Fibroblast of lung (primary cell): Measurements from ENCODE around the gene HECTD2. TPM values are rescaled to one million over a fixed set of nuclear protein-coding genes. Genes with fewer than 3 reads are reported as not detected.

Experiments used
- DNase-seq, 2 donors: peaks; one replicate each; pipeline versions ENCODE4 v3.0.0 to v3.0.0-alpha.2; 2010; ENCODE audit warnings: low read depth in 2 of 2
- H2AFZ ChIP-seq: 2 replicates; pipeline ENCODE4 v1.5.1; 2012; ENCODE audit warnings: low read length, control low read depth, inconsistent platforms
- H3K27ac ChIP-seq: 2 replicates; pipeline ENCODE4 v1.5.1; 2011; ENCODE audit warnings: low read length, control low read depth; ENCODE audit not compliant: insufficient read depth
- H3K27me3 ChIP-seq: 2 replicates; pipeline ENCODE4 v1.5.1; 2011; ENCODE audit warnings: mild to moderate bottlenecking, low read length; ENCODE audit not compliant: control insufficient read depth, insufficient read depth
- H3K36me3 ChIP-seq: 2 replicates; pipeline ENCODE4 v1.5.1; 2011; ENCODE audit warnings: low read length; ENCODE audit not compliant: control insufficient read depth, insufficient read depth
- H3K4me1 ChIP-seq: 2 replicates; pipeline ENCODE4 v1.5.1; 2011; ENCODE audit warnings: low read length; ENCODE audit not compliant: control insufficient read depth, insufficient read depth; ENCODE audit errors: extremely low read depth
- H3K4me2 ChIP-seq: 2 replicates; pipeline ENCODE4 v1.5.1; 2011; ENCODE audit warnings: low read length, control low read depth; ENCODE audit not compliant: insufficient read depth; ENCODE audit errors: extremely low read depth
- H3K4me3 ChIP-seq, 4 experiments: fragments of 200-600 bp in 1 of 4; sonication (generic) in 1 of 4; replicated peaks in 1 of 4; 2 replicates each; pipeline ENCODE4 v1.5.1; 2011 to 2016; ENCODE audit warnings: low read length in 4 of 4, low read depth in 3 of 4, mild to moderate bottlenecking in 3 of 4, control low read depth in 2 of 4, inconsistent platforms in 1 of 4, mixed read lengths in 1 of 4; ENCODE audit not compliant: insufficient read depth in 1 of 4; ENCODE audit errors: control extremely low read depth in 1 of 4
- H3K79me2 ChIP-seq: 2 replicates; pipeline ENCODE4 v1.5.1; 2012; ENCODE audit warnings: mild to moderate bottlenecking, low read length, inconsistent platforms; ENCODE audit not compliant: control insufficient read depth, insufficient read depth
- H3K9ac ChIP-seq: 2 replicates; pipeline ENCODE4 v1.5.1; 2011; ENCODE audit warnings: mild to moderate bottlenecking, low read length, control low read depth; ENCODE audit not compliant: insufficient read depth
- H3K9me3 ChIP-seq: 2 replicates; pipeline ENCODE4 v1.5.1; 2012; ENCODE audit warnings: low read depth, low read length; ENCODE audit not compliant: control insufficient read depth, insufficient read depth
- H4K20me1 ChIP-seq: 2 replicates; pipeline ENCODE4 v1.5.1; 2011; ENCODE audit warnings: low read length; ENCODE audit not compliant: control insufficient read depth, insufficient read depth; ENCODE audit errors: extremely low read depth
- EZH2 ChIP-seq: IDR thresholded peaks from 2 replicates; pipeline ENCODE4 v1.5.1; 2012; ENCODE audit warnings: low read length, control low read depth, mild to moderate bottlenecking; ENCODE audit errors: missing control alignments
- polyA plus RNA-seq, 2 donors: library from polyadenylated mRNA; depleted of rRNA in 1 of 2; stranded (reverse) in 1 of 2; unstranded in 1 of 2; fragments of >200 nt; gene quantifications; 2 replicates each; pipeline ENCODE4 v1.2.1, GENCODE V29; 2011 to 2012; ENCODE audit warnings: missing spikeins in 1 of 2
- total RNA-seq: library from RNA; depleted of rRNA; stranded (reverse); fragments of >200 nt; gene quantifications from 2 replicates; pipeline ENCODE4 v1.2.1, GENCODE V29; 2014
- TF ChIP-seq, protein P1 (sequence below), 2 donors: IDR thresholded peaks in 1 of 2; conservative IDR thresholded peaks in 1 of 2; 1 replicate in 1 of 2; 2 replicates in 1 of 2; pipeline ENCODE4 v1.5.1; 2011 to 2012; ENCODE audit warnings: low read length in 2 of 2, control low read depth in 1 of 2, inconsistent platforms in 1 of 2, low read depth in 1 of 2, mild to moderate bottlenecking in 1 of 2

HECTD2 gene
- total and polyA plus RNA-seq, 2 donors (not counting 1 experiment from before 2014, with no cell fraction given): 7.6 to 8.3 TPM

GRCh38 chr10:91540733-91541132, 130.6 kb downstream of the HECTD2 start:
- TF ChIP-seq, protein P1, sequence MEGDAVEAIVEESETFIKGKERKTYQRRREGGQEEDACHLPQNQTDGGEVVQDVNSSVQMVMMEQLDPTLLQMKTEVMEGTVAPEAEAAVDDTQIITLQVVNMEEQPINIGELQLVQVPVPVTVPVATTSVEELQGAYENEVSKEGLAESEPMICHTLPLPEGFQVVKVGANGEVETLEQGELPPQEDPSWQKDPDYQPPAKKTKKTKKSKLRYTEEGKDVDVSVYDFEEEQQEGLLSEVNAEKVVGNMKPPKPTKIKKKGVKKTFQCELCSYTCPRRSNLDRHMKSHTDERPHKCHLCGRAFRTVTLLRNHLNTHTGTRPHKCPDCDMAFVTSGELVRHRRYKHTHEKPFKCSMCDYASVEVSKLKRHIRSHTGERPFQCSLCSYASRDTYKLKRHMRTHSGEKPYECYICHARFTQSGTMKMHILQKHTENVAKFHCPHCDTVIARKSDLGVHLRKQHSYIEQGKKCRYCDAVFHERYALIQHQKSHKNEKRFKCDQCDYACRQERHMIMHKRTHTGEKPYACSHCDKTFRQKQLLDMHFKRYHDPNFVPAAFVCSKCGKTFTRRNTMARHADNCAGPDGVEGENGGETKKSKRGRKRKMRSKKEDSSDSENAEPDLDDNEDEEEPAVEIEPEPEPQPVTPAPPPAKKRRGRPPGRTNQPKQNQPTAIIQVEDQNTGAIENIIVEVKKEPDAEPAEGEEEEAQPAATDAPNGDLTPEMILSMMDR (conservative IDR thresholded peaks at IDR 0.05 in 1 of 2, IDR thresholded peaks at IDR 0.05 in 1 of 2; ENCODE audit: low read depth in 1 of 2, low read length in 2 of 2): no peak
- no peak for TF ChIP-seq EZH2
- Histone ChIP-seq H3K4me3 (no peak overlapping the region), H3K27ac (no peak overlapping the region), H3K4me2 (no peak overlapping the region), H3K9me3 (no peaks in the 10 kb centered on the region), H3K79me2 (no peaks in the 10 kb centered on the region), H3K9ac (no peak overlapping the region), H3K36me3 (no peaks in the 10 kb centered on the region), H3K4me1 (peaks cover 9% of the 10 kb centered on the region), H2AFZ (no peak overlapping the region), H3K27me3 (no peaks in the 10 kb centered on the region), H4K20me1 (no peaks in the 10 kb centered on the region)
- peak in 1 of 2 donors; percentile 73 for DNase-seq

GRCh38 chr10:91541481-91541880, 131.3 kb downstream of the HECTD2 start:
- no peaks in the 10 kb centered on the region for H3K79me2 ChIP-seq
- no peaks in the 10 kb centered on the region for H3K27me3 ChIP-seq
- H3K36me3 ChIP-seq: no peaks in the 10 kb centered on the region
- H2AFZ ChIP-seq: no peak overlapping the region
- H3K9me3 ChIP-seq: no peaks in the 10 kb centered on the region
- peaks cover 5% of the 10 kb centered on the region for H3K4me1 ChIP-seq
- peak; percentile 30 to 36 for DNase-seq
- no peak overlapping the region for H3K27ac ChIP-seq
- no peak for TF ChIP-seq EZH2
- TF ChIP-seq, protein P1 (conservative IDR thresholded peaks at IDR 0.05 in 1 of 2, IDR thresholded peaks at IDR 0.05 in 1 of 2; ENCODE audit: low read depth in 1 of 2, low read length in 2 of 2): no peak
- no peak overlapping the region for H3K9ac ChIP-seq
- H3K4me2 ChIP-seq: no peak overlapping the region
- H3K4me3 ChIP-seq: no peak overlapping the region
- no peaks in the 10 kb centered on the region for H4K20me1 ChIP-seq

- no peak overlapping the region for H3K4me2 ChIP-seq
- DNase-seq: no peak
- no peak for TF ChIP-seq EZH2
- TF ChIP-seq, protein P1 (conservative IDR thresholded peaks at IDR 0.05 in 1 of 2, IDR thresholded peaks at IDR 0.05 in 1 of 2; ENCODE audit: low read depth in 1 of 2, low read length in 2 of 2): no peak
- no peaks in the 10 kb centered on the region for H3K27me3 ChIP-seq
- H3K4me1 ChIP-seq: no peaks in the 10 kb centered on the region
- H4K20me1 ChIP-seq: no peaks in the 10 kb centered on the region
- H3K4me3 ChIP-seq: no peak overlapping the region
- no peaks in the 10 kb centered on the region for H3K36me3 ChIP-seq
- no peak overlapping the region for H3K27ac ChIP-seq
- H3K9me3 ChIP-seq: no peaks in the 10 kb centered on the region
- H2AFZ ChIP-seq: no peak overlapping the region
- no peak overlapping the region for H3K9ac ChIP-seq
- no peaks in the 10 kb centered on the region for H3K79me2 ChIP-seq
Observed at GRCh38 chr10:91545384-91545783, 135.2 kb downstream of the HECTD2 start.
